Neural crest cell (in vitro differentiated cells): ENCODE measurements around the gene ASCL4. TPM values are rescaled to one million over a fixed set of nuclear protein-coding genes. Genes with fewer than 3 reads are reported as not detected.

Experiments used
- DNase-seq: peaks from one replicate; pipeline ENCODE4 v3.0.0; 2021; ENCODE audit warnings: low read depth, mixed read lengths, low spot score
- H3K27ac Mint-ChIP-seq: one replicate; pipeline ENCODE4 v1.8.0; 2021; ENCODE audit warnings: mild to moderate bottlenecking, mixed read lengths; ENCODE audit not compliant: unreplicated experiment
- H3K27me3 Mint-ChIP-seq: 2 replicates; pipeline ENCODE4 v1.8.0; 2021; ENCODE audit warnings: low read depth, mild to moderate bottlenecking, mixed read lengths
- H3K36me3 Mint-ChIP-seq: 2 replicates; pipeline ENCODE4 v1.8.0; 2021; ENCODE audit warnings: low read depth, mild to moderate bottlenecking, mixed read lengths
- H3K4me1 Mint-ChIP-seq: 2 replicates; pipeline ENCODE4 v1.8.0; 2021; ENCODE audit warnings: mixed read lengths
- H3K4me3 Mint-ChIP-seq: one replicate; pipeline ENCODE4 v1.8.0; 2021; ENCODE audit warnings: mild to moderate bottlenecking, mixed read lengths
- H3K9me3 Mint-ChIP-seq: 2 replicates; pipeline ENCODE4 v1.8.0; 2021; ENCODE audit warnings: mixed read lengths
- CTCF ChIP-seq: fragments of 200-600 bp; sonication (generic); conservative IDR thresholded peaks from 2 replicates; pipeline ENCODE4 v1.5.0; 2021; ENCODE audit warnings: antibody characterized with exemption, mild to moderate bottlenecking
- total RNA-seq: library from RNA; stranded (reverse); gene quantifications from 2 replicates; pipeline ENCODE4 v1.2.1, GENCODE V29; 2021

Gene ASCL4
- total RNA-seq, 1 donor from 2014 or later: not detected

GRCh38 chr12:107803092-107803491 is 28.6 kb downstream of the ASCL4 start:
- no peak overlapping the region for H3K4me3 Mint-ChIP-seq
- no peak for TF ChIP-seq CTCF
- no peaks in the 10 kb centered on the region for H3K4me1 Mint-ChIP-seq
- no peaks in the 10 kb centered on the region for H3K9me3 Mint-ChIP-seq
- DNase-seq: no peak
- no peaks in the 10 kb centered on the region for H3K36me3 Mint-ChIP-seq
- peaks cover 33% of the 10 kb centered on the region for H3K27me3 Mint-ChIP-seq
- no peak overlapping the region for H3K27ac Mint-ChIP-seq

- Mint-ChIP-seq H3K4me1 (no peaks in the 10 kb centered on the region), H3K36me3 (no peaks in the 10 kb centered on the region), H3K27me3 (peaks cover 30% of the 10 kb centered on the region)
Observed at GRCh38 chr12:107805488-107806180, 31.1 kb downstream of the ASCL4 start.

GRCh38 chr12:107807471-107808150 is 33.1 kb downstream of the ASCL4 start:
- H3K27me3 Mint-ChIP-seq: peaks cover 13% of the 10 kb centered on the region
- no peaks in the 10 kb centered on the region for H3K9me3 Mint-ChIP-seq
- H3K4me3 Mint-ChIP-seq: no peak overlapping the region
- H3K27ac Mint-ChIP-seq: no peak overlapping the region
- H3K4me1 Mint-ChIP-seq: no peaks in the 10 kb centered on the region
- no peak for TF ChIP-seq CTCF
- DNase-seq: no peak
- no peaks in the 10 kb centered on the region for H3K36me3 Mint-ChIP-seq

More at GRCh38 chr12:107805488-107806180, 31.1 kb downstream of the ASCL4 start:
- no peak for TF ChIP-seq CTCF
- Mint-ChIP-seq H3K9me3 (no peaks in the 10 kb centered on the region), H3K27ac (no peak overlapping the region), H3K4me3 (no peak overlapping the region)
- DNase-seq: no peak

GRCh38 chr12:107817250-107817649 is 42.7 kb downstream of the ASCL4 start:
- peaks cover 7% of the 10 kb centered on the region for H3K27me3 Mint-ChIP-seq
- no peaks in the 10 kb centered on the region for H3K4me1 Mint-ChIP-seq
- peaks cover 5% of the 10 kb centered on the region for H3K9me3 Mint-ChIP-seq

GRCh38 chr12:107818984-107819383 is 44.5 kb downstream of the ASCL4 start:
- no peaks in the 10 kb centered on the region for H3K4me1 Mint-ChIP-seq
- DNase-seq: no peak
- H3K9me3 Mint-ChIP-seq: peaks cover 5% of the 10 kb centered on the region
- peaks cover 7% of the 10 kb centered on the region for H3K27me3 Mint-ChIP-seq
- peaks cover 3% of the 10 kb centered on the region for H3K36me3 Mint-ChIP-seq
- no peak overlapping the region for H3K4me3 Mint-ChIP-seq
- no peak for TF ChIP-seq CTCF
- no peak overlapping the region for H3K27ac Mint-ChIP-seq

More at GRCh38 chr12:107817250-107817649, 42.7 kb downstream of the ASCL4 start:
- Mint-ChIP-seq H3K4me3 (no peak overlapping the region), H3K27ac (peak overlapping the region; percentile 22), H3K36me3 (peaks cover 3% of the 10 kb centered on the region)
- no peak for TF ChIP-seq CTCF
- no peak for DNase-seq
